ENCODE data around the gene ODAD4.

ODAD4 gene

DNA sequence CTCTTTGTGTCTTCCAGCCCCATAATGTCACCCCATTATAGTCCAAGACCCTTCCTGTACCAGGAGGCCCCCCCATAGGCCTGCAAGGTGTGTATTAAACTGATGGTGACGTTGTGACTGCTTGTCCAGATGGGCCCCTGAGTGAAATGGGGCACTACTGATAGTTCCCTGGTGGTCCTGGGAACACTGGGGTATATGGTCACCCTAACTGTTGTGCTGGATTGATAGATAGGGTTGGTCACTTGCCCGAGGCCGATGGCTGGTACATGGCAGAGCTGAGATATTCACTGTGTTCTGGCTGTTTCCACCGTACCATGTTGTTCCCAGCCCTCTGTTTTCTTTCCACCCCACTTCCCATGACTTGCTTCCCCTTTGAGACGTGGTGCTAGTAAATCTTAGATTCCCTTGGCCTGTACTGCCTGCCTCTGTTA lies 40.5 kb downstream of the ODAD4 start:
- DNase-seq (ENCODE audit: low spot score): no peak

DNA sequence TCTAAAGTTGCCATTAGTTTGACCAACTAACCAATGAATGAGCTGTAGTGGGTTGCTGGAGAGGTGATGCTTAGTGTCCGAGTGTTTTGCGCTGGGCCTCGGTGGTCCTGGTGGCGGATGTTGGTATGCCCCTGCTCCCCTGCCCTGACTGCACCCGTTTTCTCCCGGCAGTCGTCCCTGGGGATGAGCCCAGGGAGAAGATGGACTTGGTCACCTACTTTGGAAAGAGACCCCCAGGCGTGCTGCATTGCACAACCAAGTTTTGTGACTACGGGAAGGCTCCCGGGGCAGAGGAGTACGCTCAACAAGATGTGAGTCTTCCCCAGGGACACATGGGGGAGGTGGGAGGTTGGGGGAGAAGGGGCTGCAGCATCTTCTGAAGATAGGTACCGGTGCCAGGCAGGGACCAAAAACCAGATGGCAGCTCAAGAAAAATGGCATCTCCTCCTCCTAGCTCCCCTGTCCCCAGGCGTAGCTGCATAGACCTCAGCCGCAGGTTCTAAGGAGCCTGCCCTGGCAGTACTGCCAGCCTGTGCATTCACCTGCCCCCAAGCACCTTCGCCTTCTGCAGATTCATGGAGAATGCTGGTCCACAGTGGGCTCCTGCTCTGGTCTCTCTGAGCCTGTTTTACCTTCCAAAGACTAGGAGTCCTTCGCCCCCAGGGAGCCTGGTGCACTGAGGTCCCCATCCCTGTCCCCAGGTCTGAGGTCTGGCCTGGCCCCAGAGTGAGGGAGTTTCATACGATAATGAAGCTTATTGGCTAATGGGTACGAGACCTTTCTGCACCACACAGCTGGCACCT lies 41.5 kb downstream of the ODAD4 start:
- DNase-seq (ENCODE audit: low spot score): no peak

DNA sequence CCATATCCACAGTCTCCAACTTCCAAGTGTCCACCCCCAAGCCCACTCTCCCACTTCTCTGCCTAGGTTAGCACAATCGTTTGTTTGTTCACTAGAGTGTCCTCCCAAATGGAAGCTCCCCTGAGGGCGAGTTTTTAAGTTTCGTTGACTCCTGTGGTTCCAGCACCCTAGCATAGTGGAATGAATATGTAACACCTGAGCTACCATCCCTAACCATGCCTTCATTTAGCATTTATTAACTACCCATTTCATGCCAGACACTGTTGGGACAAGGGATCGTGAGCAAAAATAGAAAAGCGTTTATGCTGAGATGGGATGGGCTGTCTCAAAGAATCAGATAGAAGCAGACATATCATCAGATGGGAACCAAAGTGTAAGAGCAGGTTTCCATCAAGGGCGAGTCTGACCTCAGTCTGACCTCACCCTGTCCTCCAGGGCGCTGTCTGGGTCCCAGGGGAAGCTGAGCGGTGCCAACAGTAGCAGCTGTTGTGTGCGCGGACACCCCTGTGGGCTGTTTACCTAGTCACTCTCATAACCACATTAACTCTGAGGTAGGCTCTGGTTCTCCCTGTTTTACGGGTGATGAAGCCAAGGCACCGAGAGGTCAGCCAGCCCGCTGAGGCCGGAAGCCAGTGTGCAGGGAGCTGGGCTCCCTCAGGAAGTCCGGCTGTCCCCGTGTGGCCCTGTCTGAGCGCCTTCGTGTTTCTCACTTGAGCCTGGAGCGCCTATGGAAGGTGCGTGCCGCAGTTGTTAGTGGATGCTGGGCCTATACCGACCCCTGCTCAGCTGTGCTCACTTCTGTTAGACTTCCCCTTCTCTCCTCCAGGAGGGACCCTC lies 42.4 kb downstream of the ODAD4 start:
- no peak for DNase-seq (ENCODE audit: low spot score)

DNA sequence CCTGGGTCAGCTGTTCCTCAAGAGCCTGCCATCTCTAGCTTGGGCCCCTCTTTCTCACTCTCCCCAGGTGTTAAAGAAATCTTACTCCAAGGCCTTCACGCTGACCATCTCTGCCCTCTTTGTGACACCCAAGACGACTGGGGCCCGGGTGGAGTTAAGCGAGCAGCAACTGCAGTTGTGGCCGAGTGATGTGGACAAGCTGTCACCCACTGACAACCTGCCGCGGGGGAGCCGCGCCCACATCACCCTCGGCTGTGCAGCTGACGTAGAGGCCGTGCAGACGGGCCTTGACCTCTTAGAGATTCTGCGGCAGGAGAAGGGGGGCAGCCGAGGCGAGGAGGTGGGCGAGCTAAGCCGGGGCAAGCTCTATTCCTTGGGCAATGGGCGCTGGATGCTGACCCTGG lies 43.0 kb downstream of the ODAD4 start:
- no peak for DNase-seq (ENCODE audit: low spot score)

DNA sequence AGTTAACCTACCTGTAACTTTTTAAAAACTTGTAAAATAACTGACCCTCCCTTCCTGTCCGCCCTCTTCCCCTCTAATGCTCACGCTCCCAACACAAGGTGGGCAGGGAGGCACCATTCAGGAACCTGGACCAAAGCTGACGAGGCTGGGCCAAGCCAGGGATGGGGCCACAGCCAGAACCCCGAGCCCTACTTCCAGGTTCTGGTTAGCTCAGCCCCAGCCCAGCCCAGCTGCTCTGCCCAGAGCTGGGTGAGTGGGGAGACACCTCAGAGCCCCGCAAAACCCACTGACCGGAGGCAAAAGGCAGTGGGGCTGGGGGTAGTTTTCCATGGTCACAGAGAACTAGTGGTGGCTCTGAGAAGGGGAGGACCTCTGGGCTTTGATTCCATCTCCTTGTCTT lies 43.6 kb downstream of the ODAD4 start:
- no peak for DNase-seq (ENCODE audit: low spot score)

DNA sequence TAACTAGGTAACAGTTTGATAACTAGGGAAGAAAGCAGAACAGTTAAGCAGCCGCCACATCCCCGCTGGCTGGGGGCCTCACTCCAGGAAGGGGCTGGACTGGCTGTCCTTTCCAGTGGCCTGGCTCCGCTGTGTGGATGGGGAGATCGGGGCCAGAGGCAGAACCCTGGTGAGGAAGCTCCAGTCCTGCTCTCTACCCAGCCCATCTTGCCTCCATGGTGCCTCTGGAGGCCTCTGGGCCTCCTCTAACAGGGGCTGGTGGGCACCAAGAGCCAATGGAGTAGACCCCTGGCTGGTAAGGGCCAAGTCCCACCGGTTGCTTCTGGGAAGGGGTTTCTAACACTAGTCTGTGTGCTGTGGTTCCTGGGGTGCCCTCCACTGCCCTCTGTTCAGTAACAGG lies 44.2 kb downstream of the ODAD4 start:
- DNase-seq (ENCODE audit: low spot score): no peak

DNA sequence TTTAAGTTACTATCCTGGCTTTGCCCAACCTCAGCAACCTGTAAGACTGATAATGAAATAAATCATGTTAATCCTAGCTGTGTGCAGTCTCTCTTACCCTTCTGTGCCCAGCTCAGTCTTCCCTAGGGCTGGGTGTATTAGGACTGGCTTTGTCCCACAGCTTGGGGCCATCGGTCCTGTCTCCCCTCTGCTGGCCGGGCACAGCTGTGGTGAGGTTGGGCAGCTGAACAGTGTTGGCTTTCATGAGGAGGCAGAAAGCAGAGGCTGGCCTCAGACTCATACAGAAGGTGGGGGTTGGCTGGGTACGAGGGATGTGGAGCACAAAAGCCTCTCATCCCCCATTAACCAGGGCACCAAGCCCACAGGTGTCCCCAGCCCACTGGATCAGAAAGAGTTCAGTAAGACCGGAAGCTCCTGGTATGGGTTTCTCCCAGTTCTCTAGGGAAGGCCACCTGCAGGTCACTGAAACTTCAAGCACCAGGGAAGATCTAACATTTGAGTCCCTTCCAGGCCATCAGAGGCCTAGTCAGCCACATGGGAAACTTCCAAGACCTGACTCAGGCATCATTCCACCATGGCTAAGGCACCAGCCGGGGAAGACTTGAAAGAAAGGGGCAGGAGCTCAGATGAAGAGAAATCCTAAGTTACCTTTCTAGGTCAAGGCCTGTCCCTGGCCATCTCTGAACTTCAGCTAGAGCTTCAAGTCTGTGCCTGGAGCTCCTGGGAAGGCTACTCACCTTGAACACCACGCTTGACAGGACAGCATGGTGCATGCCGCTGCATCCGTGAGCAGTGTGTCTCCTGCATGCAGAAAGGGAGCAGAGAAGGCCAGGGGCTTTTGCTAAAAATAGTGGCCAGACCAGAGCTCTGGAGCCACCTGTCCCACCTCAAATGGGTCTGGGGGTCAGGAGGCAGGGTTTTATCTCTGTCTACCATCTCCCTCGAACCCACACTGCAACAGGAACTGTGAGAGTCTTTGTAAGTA lies 45.0 kb downstream of the ODAD4 start:
- DNase-seq (ENCODE audit: low spot score): no peak

DNA sequence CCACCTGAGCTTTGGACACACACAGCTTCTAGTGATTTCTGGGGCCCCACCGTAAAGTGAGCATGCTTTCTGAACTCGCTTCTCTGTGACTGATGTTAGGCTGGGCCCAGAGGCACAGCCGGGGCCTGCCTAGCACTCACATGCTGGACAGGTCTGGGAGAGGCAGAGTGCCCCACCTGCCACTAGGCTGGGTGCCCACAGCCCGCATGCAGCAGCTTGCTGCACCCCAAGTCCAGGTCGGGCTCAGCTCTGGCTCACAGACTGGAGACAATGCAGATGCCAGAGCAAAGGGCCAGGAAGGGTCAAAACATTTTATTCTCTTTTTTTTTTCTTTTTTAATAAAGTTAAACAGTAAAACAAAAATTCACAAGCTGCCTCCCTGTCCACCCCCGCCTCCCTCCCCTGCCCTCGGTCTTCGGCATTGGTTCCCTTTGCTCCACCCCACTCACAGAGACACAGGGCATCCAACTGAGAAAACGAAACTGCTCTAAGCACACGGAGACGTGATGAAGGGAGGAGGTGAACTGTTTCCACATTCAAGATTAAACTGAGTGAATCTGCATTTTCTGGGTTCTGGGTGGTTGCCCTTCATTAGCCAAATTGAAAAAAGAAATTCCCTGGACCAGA lies 45.8 kb downstream of the ODAD4 start:
- DNase-seq (ENCODE audit: low spot score): no peak

DNA sequence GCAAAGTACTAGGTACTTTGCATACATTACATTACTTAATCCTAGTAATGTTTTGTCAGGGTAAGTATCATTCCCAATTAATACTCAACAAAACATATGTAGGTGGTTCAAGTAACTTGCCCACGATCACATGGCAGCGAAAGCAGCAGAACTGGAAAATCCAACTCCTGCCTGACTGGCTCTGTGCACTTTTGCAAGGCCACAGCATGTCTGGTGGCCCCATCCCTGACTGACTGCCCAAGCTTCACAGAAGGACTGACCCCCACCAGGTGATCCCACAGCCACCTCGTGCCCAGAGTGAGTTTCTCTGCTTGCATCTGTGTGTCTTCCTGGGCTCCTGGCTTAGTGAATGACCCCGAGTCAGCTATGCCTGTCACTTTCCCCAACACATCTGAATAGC lies 47.6 kb downstream of the ODAD4 start:
- DNase-seq (ENCODE audit: low spot score): no peak

DNA sequence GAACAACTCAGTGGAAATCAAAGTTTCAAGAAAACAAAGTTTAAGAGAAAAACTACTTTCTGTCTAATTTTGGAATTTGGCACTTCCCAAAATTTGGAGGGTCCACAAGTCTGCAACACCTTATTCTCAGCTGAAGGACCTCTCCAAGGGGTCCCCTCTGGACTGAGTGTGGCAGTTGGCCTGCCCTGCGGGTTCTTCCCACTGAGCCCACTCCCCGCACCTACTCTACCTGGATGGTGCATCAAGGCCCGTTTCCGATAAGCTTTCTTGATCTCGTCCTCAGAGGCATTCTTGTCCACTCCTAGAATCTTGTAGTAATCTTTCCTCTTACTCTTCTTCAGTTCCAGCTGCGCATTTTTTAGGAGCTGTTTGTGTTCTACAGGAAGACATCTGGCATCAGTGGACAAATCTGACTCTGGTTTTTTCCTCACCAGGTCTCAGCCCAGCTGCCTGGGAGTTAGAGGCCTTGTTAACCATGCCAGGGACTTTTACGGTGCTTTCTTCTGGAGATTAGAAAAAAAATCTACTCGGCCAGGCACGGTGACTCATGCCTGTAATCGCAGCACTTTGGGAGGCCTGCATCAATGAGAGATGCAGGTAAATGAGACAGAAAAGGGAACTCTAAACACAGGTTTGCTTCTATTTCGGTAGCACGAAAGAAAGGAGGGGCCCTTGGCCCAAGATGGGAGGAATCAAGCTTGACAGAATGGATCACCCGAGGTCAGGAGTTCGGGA lies 51.8 kb downstream of the ODAD4 start:
- no peak for DNase-seq (ENCODE audit: low spot score)

DNA sequence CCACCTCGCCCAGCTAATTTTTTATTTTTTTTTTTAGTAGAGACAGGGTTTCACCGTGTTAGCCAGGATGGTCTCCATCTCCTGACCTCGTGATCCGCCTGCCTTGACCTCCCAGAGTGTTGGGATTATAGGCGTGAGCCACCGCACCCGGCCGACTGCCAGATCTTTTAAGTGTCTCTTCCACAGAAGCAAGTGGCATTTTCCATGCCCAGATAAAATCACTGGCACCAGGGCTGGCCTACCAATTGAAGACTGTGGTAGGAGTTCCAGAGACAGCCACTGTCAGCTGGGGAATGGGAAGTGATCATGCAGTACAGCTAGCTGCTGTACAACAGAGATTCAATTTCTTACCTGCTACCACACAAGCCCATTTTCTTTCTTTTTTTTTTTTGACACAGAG lies 54.0 kb downstream of the ODAD4 start:
- no peak for DNase-seq (ENCODE audit: low spot score)

DNA sequence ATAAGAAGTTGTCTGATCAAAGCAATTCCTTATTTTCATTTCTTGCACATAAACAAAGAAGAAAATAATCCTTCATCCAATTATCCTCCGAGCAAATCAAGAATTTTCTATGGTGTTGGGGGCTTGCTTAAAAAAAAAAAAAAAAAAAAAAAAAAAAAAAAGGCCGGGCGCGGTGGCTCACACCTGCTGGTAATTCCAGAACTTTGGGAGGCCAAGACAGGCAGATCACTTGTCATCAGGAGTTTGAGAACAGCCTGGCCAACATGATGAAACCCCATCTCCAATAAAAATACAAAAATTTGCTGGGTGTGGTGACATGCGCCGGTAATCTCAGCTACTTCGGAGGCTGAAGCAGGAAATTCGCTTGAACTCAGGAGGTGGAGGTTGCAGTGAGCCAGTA lies 55.5 kb downstream of the ODAD4 start:
- no peak for DNase-seq (ENCODE audit: low spot score)

DNA sequence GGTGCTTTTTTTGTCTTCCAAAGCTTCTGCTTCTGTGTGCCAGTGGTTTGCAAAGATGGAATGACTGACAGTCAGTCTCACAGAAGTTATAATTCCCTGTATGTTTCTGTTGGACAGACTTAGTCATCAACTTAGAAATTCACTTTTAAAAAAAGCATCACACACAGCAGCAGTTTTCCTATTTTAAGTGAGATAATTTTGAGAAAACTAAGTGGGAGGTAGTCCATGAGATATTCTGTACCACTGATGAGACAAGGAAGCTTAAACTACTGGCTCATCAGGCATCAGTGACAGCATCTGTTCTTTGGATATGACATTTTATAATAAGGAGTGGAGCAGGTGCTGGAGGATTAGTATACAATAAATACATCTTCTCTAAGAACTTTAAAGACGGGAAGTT lies 56.2 kb downstream of the ODAD4 start:
- DNase-seq (ENCODE audit: low spot score): no peak

DNA sequence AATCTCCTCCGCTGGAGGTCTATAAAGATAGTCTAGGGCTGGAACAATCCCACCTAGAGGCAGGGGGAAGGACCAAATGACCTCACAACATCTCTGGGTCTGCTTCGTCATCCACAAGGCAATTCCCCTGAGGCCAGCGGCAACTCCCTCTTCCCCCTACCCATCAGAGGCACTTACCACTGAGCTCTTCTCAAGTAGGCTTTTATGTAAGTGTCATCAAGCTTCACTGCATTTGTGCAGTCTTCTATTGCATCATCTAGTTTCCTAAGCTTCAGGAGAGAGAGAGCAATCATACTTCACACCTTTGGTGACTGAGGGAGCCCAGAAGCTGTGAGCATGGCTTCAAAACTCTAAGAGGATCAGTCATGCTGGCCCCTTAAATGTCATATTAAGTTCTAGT lies 57.2 kb downstream of the ODAD4 start:
- no peak for DNase-seq (ENCODE audit: low spot score)

DNA sequence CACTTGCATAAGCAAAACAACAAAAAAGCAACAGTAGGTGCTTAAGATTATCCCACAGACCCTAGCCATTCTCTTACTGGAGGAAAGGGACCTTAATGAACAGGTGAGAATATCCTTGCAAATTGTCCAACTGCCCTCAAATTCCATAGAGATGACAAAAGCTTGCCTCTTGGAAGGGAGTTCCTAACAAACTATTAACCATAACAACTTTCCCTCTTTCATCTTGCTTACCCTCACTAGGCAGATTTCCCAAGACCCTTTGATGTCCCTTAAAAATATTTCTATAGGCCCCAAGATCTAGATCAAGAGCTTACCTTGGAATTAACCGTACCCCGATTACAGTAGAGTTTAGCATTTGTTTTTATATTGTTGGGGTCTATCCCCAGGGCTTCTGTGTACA lies 58.0 kb downstream of the ODAD4 start:
- no peak for DNase-seq (ENCODE audit: low spot score)

DNA sequence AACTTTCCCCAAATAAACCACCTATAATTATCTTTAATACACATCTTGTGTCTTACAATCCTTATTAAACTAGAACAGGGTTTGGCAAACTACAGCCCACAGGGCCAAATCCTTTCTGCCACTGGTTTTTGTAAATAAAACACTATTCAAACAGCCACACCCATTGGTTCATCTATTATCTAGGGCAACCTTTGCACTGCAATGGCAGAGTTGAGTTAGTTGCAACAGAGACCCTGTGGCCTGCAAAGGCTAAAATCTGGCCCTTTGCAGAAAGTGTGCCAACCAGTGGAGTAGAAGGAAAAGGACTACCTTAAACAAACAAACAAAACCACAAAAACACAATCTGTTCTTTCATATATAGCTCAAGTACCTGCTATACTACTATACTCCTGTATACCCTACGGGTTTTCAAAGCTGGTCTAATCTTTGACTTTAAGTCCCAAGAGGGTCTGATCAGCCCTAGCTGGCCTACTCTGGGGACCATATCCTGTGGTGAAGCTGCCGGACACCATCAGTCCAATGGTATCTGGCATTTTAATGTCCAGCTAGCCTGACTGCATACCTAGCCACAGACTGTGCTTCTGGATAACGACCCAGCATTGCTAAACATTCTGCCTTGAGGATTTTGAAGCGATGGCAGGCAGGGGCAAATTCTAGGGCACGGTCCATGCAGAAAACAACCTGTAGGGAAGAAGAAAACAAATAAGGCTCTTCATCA lies 59.4 kb downstream of the ODAD4 start:
- DNase-seq (ENCODE audit: low spot score): no peak

DNA sequence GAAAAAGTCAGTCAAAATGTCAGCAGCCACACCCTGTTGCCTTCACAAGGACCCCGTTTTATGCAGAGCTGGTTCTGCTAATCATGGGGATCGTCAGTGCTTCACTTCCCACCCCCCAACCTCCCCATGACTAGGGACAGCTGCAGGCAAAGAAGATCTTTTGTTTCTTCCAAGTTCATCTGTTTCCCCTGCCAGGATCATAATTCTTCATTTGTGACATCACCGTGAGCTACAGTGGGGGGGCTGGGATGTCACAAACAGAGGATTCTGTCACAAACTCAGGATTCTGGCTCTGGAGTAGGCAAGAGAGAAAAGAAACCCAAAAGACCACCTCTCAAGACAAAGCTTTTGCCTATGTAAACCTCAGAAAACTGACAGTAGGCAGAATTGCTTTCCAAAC lies 62.2 kb downstream of the ODAD4 start:
- no peak for DNase-seq (ENCODE audit: low spot score)

DNA sequence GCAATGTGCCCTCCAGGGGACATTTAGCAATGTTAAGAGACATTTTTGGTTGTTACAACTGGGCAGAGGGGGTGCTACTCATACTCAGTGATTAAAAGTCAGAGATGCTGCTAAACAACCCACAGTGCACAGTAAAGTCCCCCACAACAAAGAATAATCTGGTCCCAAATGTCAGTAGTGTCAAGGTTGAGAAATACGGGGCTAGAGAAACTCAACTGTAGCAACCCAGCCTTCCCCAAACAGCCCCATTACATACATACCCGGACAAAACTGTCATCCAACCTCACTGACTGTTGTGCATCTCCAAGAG lies 66.4 kb downstream of the ODAD4 start:
- DNase-seq (ENCODE audit: low spot score): no peak

DNA sequence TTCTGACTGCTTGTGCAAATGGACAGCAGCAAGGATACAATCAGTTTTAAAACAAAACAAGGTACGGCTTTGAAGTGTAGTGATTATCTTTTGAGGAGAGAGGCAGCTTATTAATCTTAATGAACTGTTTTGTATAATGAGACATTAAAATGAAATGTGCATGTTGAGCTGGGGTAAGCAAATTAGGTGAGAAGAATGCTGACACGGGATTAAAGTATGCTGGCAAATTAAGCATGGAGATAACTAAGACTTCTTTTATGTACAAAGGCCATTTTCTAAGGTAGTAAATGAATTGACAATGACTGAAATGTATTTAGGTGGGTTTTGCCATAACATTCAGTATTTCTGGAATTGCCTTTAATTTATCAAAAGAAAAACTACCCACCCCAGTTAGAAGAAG lies 68.1 kb downstream of the ODAD4 start:
- no peak for DNase-seq (ENCODE audit: low spot score)

DNA sequence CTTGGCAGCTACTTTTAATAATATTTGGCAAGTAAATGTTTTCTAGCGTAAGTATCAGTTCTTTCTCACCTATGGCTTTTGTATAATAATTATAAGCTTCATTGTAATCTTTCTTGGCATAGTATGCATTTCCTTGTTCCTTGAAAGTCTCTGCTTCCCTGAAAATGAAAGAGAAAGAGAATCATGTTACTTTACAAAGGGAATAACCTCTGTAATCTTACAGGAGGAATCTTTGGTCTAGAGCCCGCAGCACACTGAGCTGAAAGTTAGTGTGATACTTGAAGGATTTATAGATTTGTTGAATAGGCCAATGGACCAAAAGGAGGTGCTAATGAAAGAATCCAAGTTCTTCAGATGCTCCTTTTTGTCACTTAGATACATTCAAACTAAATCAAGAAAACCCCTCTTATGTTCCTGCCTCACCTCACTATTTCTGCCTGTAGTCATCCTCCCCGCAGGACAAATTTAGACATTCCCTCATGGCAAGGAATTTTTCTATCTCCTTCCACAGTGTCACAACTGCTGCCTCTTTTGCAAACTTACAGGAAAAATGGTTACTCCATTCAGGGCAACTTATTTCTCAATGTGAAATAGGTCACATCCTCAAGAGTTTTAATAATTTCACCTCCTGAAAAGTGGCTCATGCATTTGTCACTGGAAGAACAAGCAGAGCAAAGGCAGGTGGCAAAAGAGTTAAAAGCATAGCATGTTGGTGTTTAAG lies 70.2 kb downstream of the ODAD4 start:
- no peak for DNase-seq (ENCODE audit: low spot score)

All from ecto neural progenitor cell (in vitro differentiated cells).